Measurements from ENCODE around the gene SIDT2. TPM values are rescaled to one million over a fixed set of nuclear protein-coding genes. Genes with fewer than 3 reads are reported as not detected.
A peak's percentile ranks its signal among the peaks of the same experiment; 100 is the strongest.
"Not testable (repeated sequence)": the region's sequence is repeated elsewhere in the genome, so short reads cannot be mapped to it uniquely, and the experiment has no call there.

SIDT2 gene
- 10 to 100 TPM; 18.9 to 21.3 TPM for total RNA-seq

GRCh38 chr11:117178210-117179034 is at the start of gene SIDT2:
SIDT2 (plus strand) TSS chr11:117178743; CDS start chr11:117179264, 521 bp downstream.
- DNase-seq: peak; percentile 95
- Mint-ChIP-seq H3K4me1 (peaks cover 33% of the 10 kb centered on the region), H3K36me3 (no peaks in the 10 kb centered on the region), H3K4me3 (peak within 1 kb of the TSS; percentile 90), H3K27me3 (no peaks in the 10 kb centered on the region), H3K27ac (peak within 1 kb of the TSS; percentile 85), H3K9me3 (ENCODE audit: low read depth) (no peaks in the 10 kb centered on the region)
- peak; percentile 96 for ATAC-seq
- CTCF ChIA-PET: interaction anchor here (0.7 to 5.4 kb wide), 8 partner anchors 8 to 395 kb away, joined by 3 to 108 read pairs (median 4); partner anchors contain the start of genes APOA5, PAFAH1B2, PCSK7 and RNF214

GRCh38 chr11:117130396-117130795 is 48.1 kb upstream of the SIDT2 start:
- not testable (repeated sequence) for H3K9me3 Mint-ChIP-seq (ENCODE audit: low read depth); H3K27ac Mint-ChIP-seq

GRCh38 chr11:117130879-117131278 is 47.7 kb upstream of the SIDT2 start:
- no peaks in the 10 kb centered on the region for H3K36me3 Mint-ChIP-seq
- no peak overlapping the region for H3K27ac Mint-ChIP-seq
- H3K27me3 Mint-ChIP-seq: peaks cover 6% of the 10 kb centered on the region
- H3K4me3 Mint-ChIP-seq: no peak overlapping the region
- ATAC-seq: no peak
- DNase-seq: no peak
- H3K4me1 Mint-ChIP-seq: peaks cover 10% of the 10 kb centered on the region
- CTCF ChIA-PET: interaction anchor here (1.1 kb wide), 1 partner anchor 96 kb away, joined by 3 read pairs; no protein-coding TSS in a partner anchor
- no peaks in the 10 kb centered on the region for H3K9me3 Mint-ChIP-seq (ENCODE audit: low read depth)

More at GRCh38 chr11:117130396-117130795, 48.1 kb upstream of the SIDT2 start:
- not testable (repeated sequence) for H3K27me3 Mint-ChIP-seq, H3K36me3 Mint-ChIP-seq, H3K4me3 Mint-ChIP-seq, ATAC-seq, DNase-seq
- H3K4me1 Mint-ChIP-seq: peaks cover 10% of the 10 kb centered on the region
- CTCF ChIA-PET: interaction anchor here (1.1 kb wide), 1 partner anchor 95 kb away, joined by 3 read pairs; no protein-coding TSS in a partner anchor

- Mint-ChIP-seq H3K36me3 (no peaks in the 10 kb centered on the region), H3K9me3 (ENCODE audit: low read depth) (no peaks in the 10 kb centered on the region), H3K27me3 (peaks cover 3% of the 10 kb centered on the region), H3K4me3 (no peak overlapping the region), H3K4me1 (peaks cover 7% of the 10 kb centered on the region), H3K27ac (no peak overlapping the region)
- CTCF ChIA-PET: interaction anchor here (1.1 kb wide), 1 partner anchor 343 kb away, joined by 3 read pairs; the partner anchor contains the start of gene APOA5
- no peak for ATAC-seq
- no peak for DNase-seq
Measured at GRCh38 chr11:117134431-117134830, 44.1 kb upstream of the SIDT2 start.

- H3K27me3 Mint-ChIP-seq, ATAC-seq: not testable (repeated sequence)
Measured at GRCh38 chr11:117134979-117135378, 43.6 kb upstream of the SIDT2 start.

GRCh38 chr11:117137223-117138086 is 41.1 kb upstream of the SIDT2 start:
- not testable (repeated sequence) for H3K27ac Mint-ChIP-seq; ATAC-seq; H3K36me3 Mint-ChIP-seq; H3K4me3 Mint-ChIP-seq; H3K4me1 Mint-ChIP-seq; DNase-seq; H3K9me3 Mint-ChIP-seq (ENCODE audit: low read depth)
- CTCF ChIA-PET: interaction anchor here (1.3 to 2.1 kb wide), 3 partner anchors 10 to 346 kb away, joined by 3 to 5 read pairs (median 5); partner anchors contain the start of gene APOA5
- peaks cover 27% of the 10 kb centered on the region for H3K27me3 Mint-ChIP-seq

More at GRCh38 chr11:117134979-117135378, 43.6 kb upstream of the SIDT2 start:
- not testable (repeated sequence) for H3K36me3 Mint-ChIP-seq; H3K27ac Mint-ChIP-seq; DNase-seq; H3K4me1 Mint-ChIP-seq; H3K4me3 Mint-ChIP-seq; H3K9me3 Mint-ChIP-seq (ENCODE audit: low read depth)
- CTCF ChIA-PET: interaction anchor here (1.1 kb wide), 1 partner anchor 344 kb away, joined by 3 read pairs; the partner anchor contains the start of gene APOA5

- H3K36me3 Mint-ChIP-seq: peaks cover 30% of the 10 kb centered on the region
- DNase-seq (peak; percentile 46), ATAC-seq (no peak)
- CTCF ChIA-PET: interaction anchor here (0.5 to 3.0 kb wide), 10 partner anchors 15 to 370 kb away, joined by 3 to 29 read pairs (median 4); partner anchors contain the start of genes APOA5, PCSK7, RNF214 and SIDT2
- peaks cover 24% of the 10 kb centered on the region for H3K27me3 Mint-ChIP-seq
- H3K9me3 Mint-ChIP-seq (ENCODE audit: low read depth): no peaks in the 10 kb centered on the region
- H3K4me3 Mint-ChIP-seq: peak overlapping the region; percentile 100
- H3K27ac Mint-ChIP-seq: peak overlapping the region; percentile 88
- peaks cover 38% of the 10 kb centered on the region for H3K4me1 Mint-ChIP-seq
Measured at GRCh38 chr11:117143390-117143789, 35.2 kb upstream of the SIDT2 start.

- Mint-ChIP-seq H3K27ac (peak within 1 kb of the TSS; percentile 88), H3K4me1 (peaks cover 39% of the 10 kb centered on the region), H3K27me3 (peaks cover 24% of the 10 kb centered on the region), H3K36me3 (peaks cover 31% of the 10 kb centered on the region), H3K9me3 (ENCODE audit: low read depth) (no peaks in the 10 kb centered on the region), H3K4me3 (peak within 1 kb of the TSS; percentile 100)
- CTCF ChIA-PET: interaction anchor here (0.5 to 3.0 kb wide), 14 partner anchors 13 to 371 kb away, joined by 3 to 29 read pairs (median 4); partner anchors contain the start of genes APOA5, PCSK7, RNF214 and SIDT2
- ATAC-seq (peak; percentile 94), DNase-seq (peak; percentile 97)
Measured at GRCh38 chr11:117143871-117144476, 34.6 kb upstream of the SIDT2 start, which contains the start of gene PAFAH1B2. PAFAH1B2 (plus strand) TSS chr11:117144287; CDS start chr11:117152448, 8,161 bp downstream.

GRCh38 chr11:117144477-117145392 is 33.8 kb upstream of the SIDT2 start:
- Mint-ChIP-seq H3K4me1 (peaks cover 41% of the 10 kb centered on the region), H3K4me3 (peak overlapping the region; percentile 100), H3K36me3 (peaks cover 31% of the 10 kb centered on the region), H3K9me3 (ENCODE audit: low read depth) (no peaks in the 10 kb centered on the region), H3K27ac (peak overlapping the region; percentile 86), H3K27me3 (peaks cover 22% of the 10 kb centered on the region)
- ATAC-seq (peak; percentile 67), DNase-seq (peak; percentile 57)
- CTCF ChIA-PET: interaction anchor here (0.7 to 3.0 kb wide), 16 partner anchors 12 to 353 kb away, joined by 3 to 29 read pairs (median 4); partner anchors contain the start of genes APOA5, PCSK7, RNF214 and SIDT2

- Mint-ChIP-seq H3K4me3 (peak overlapping the region; percentile 100), H3K36me3 (peaks cover 35% of the 10 kb centered on the region), H3K27me3 (peaks cover 15% of the 10 kb centered on the region), H3K27ac (peak overlapping the region; percentile 86), H3K9me3 (ENCODE audit: low read depth) (no peaks in the 10 kb centered on the region), H3K4me1 (peaks cover 44% of the 10 kb centered on the region)
- CTCF ChIA-PET: interaction anchor here (0.7 to 3.0 kb wide), 14 partner anchors 11 to 354 kb away, joined by 3 to 29 read pairs (median 3); partner anchors contain the start of genes APOA5, PCSK7, RNF214 and SIDT2
- ATAC-seq (no peak), DNase-seq (no peak)
Measured at GRCh38 chr11:117145393-117145761, 33.2 kb upstream of the SIDT2 start.

- Mint-ChIP-seq H3K4me3 (peak overlapping the region; percentile 100), H3K9me3 (ENCODE audit: low read depth) (no peaks in the 10 kb centered on the region), H3K27ac (no peak overlapping the region), H3K36me3 (peaks cover 40% of the 10 kb centered on the region), H3K4me1 (peaks cover 47% of the 10 kb centered on the region), H3K27me3 (peaks cover 4% of the 10 kb centered on the region)
- CTCF ChIA-PET: interaction anchor here (0.8 to 2.4 kb wide), 5 partner anchors 13 to 311 kb away, joined by 3 to 14 read pairs (median 3); no protein-coding TSS in a partner anchor
- no peak for DNase-seq
- ATAC-seq: no peak
Measured at GRCh38 chr11:117146521-117146920, 32.0 kb upstream of the SIDT2 start.
